GM19463 (cell line): ENCODE measurements around the gene ANO1.

Source experiments
- ATAC-seq: cut with Tn5 transposase; IDR thresholded peaks from one replicate; pipeline ENCODE4 v1.9.1; 2021; ENCODE audit warnings: mild to moderate bottlenecking, moderate library complexity; ENCODE audit not compliant: unreplicated experiment

Gene ANO1

GRCh38 chr11:70233511-70233934 lies 155.4 kb downstream of the ANO1 start:
- ATAC-seq = no peak

- no peak for ATAC-seq
Measured at GRCh38 chr11:70233962-70234361, 155.8 kb downstream of the ANO1 start.
